ENCODE data around the gene TRIM43. TPM values are rescaled to one million over a fixed set of nuclear protein-coding genes. Genes with fewer than 3 reads are reported as not detected.
"Not testable (repeated sequence)": the region's sequence is repeated elsewhere in the genome, so short reads cannot be mapped to it uniquely, and the experiment has no call there.

Gene TRIM43
- total RNA-seq, 2 donors from 2014 or later, result 0.17 TPM; not detected in 1

DNA sequence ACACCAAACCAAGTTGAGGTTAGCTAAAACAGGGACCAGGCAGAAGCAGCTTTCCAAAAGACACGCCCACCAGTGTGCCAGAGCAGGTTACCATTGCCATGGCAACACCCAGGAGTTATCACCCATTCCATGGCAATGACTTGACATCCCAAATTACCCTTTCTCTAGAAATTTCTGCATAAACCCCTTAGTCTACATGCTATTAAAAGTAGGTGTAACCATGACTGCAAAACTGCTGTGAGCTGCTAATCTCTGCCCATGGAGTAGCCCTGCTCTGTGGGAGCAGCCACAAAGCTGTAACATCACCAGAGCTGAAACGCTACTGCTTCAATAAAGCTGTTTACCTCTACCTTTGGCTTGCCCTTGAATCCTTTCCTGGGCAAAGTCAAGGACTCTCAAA is 18.0 kb downstream of the TRIM43 start:
- ATAC-seq (replicated peaks); H3K4me1 Mint-ChIP-seq; H3K36me3 Mint-ChIP-seq (ENCODE audit: low read depth); H3K4me3 Mint-ChIP-seq; H3K27me3 Mint-ChIP-seq; H3K27ac Mint-ChIP-seq; H3K9me3 Mint-ChIP-seq: not testable (repeated sequence)

DNA sequence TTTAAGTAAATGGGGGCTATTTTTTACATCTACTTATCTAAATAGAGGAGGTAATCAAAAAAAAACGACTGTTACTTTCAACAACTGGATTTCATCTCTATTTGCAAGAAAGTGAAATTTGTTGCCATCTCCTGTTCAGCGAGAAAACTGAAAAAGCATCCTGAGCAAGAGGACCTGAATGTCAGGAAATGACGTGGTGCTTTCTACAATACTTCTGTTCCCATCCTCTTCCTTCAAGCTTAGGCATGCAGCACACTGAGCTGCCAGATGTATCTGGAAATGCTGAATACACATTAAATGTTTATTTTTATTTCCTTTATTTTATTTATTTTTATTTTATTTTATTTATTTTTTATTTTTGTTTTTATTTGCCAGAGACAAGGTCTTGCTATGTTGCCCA is 21.2 kb downstream of the TRIM43 start:
- H3K4me1 Mint-ChIP-seq; H3K36me3 Mint-ChIP-seq (ENCODE audit: low read depth); H3K9me3 Mint-ChIP-seq; H3K4me3 Mint-ChIP-seq; H3K27me3 Mint-ChIP-seq; H3K27ac Mint-ChIP-seq; ATAC-seq (replicated peaks): not testable (repeated sequence)

DNA sequence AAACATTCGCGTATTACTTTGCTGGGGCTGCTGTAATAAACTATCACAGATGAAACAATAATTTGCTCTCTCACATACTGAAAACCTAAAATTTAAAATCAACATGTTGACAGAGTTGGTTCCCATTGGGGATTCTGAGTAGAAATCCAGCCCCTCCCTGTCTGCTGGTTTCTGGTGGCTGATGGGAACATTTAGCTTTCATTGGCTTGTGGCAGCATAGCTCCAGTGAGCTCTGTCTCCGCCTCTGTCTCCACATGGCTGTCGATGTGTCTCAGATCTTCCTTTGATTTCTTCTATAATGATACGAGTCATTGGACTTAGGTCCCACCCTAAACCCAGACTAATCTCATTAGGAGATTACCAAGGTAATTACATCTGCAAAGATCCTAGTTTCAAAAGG is 30.9 kb downstream of the TRIM43 start:
- not testable (repeated sequence) for ATAC-seq (replicated peaks)

DNA sequence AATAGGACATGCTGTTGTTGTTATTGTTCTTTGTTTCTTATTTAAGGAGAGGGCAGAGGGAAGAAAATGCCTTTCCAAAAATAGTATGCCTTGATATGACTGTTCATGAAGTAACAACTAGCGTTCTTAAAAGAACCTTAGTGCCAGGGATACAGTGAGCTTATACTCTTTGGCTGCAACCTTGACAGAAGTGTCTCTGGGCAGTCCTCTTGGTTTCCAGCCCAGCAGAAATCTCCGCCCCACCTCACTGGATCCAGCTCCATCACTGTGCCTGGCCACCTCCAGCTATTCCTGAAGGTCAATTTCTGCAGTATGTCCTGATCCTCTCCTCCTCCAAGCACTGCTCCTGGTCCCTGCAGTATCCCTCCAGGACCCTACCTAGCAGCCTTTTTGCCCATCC is 39.2 kb downstream of the TRIM43 start:
- H3K27me3 Mint-ChIP-seq; H3K36me3 Mint-ChIP-seq (ENCODE audit: low read depth); ATAC-seq (replicated peaks); H3K4me1 Mint-ChIP-seq; H3K4me3 Mint-ChIP-seq; H3K27ac Mint-ChIP-seq; H3K9me3 Mint-ChIP-seq: not testable (repeated sequence)

More for the DNA sequence above, 30.9 kb downstream of the TRIM43 start:
- not testable (repeated sequence) for H3K27ac Mint-ChIP-seq; H3K9me3 Mint-ChIP-seq; H3K27me3 Mint-ChIP-seq; H3K4me3 Mint-ChIP-seq; H3K36me3 Mint-ChIP-seq (ENCODE audit: low read depth); H3K4me1 Mint-ChIP-seq

DNA sequence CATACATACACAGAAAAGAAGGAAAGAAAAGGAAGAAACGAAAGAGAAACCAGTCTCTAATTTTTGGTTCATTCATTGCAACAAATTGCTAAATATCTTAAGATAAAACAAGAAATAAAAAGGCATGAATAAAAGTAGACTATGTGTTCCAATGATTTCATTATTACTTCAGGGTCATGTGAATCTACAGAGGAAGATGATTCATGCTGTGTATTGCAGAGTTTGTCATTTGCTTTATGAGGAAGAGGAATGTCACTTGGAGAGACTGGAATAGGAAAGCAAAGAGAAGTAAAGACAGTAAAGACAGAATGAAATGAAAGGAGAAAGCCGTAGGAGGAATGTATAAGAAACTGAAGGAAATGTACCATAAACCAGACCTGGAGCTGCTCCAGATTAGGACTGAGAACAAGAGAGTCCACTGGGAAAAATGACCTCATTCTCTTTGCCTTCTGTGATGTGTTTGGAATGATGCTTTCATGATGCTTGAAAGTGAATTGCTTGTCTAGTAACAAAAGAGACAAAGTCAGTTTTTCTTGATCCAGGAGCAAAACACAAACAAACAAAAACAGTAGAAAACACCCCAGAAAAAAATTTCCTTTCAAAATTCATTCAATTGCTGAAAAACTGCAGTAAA is 41.9 kb downstream of the TRIM43 start:
- H3K4me3 Mint-ChIP-seq; H3K4me1 Mint-ChIP-seq; H3K27ac Mint-ChIP-seq; ATAC-seq (replicated peaks); H3K27me3 Mint-ChIP-seq; H3K36me3 Mint-ChIP-seq (ENCODE audit: low read depth); H3K9me3 Mint-ChIP-seq: not testable (repeated sequence)

DNA sequence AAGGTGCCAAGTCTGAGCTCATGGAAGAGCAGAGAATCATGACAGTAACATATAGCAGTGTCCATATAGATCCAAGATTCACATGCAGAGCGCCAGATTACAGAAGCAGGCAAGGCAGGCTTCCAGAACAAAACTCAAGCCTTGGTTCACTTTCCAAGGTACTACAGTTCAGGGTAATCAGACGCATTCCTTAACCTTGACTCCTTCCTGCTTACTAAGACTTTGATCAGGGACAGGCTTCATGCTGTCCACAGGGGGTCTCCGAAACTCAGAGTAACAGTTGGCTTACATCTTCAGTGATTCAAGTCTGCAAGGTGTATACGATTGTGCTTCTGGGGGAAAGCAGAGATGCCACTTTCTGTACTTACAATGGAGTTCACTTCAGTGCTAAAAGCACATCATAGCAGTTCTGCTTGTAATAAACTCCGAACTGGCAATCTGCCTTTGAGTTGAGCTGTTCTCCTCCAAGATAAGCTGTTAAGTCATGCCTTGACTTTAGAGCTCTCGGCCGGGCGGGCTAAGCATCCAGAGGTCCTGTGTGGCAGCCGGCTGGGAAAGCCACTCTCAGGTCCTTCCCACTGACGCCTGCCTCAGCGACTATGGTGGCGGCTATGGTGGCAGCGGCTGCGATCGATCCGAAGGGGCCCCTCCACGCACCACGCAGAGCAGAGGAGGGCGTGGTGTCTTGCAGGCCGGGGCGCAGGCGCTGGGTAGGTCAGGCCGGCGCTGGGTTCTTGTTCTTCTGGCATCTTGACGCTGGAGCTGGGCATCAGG is 48.9 kb downstream of the TRIM43 start:
- not testable (repeated sequence) for H3K4me1 Mint-ChIP-seq; ATAC-seq (replicated peaks); H3K9me3 Mint-ChIP-seq; H3K4me3 Mint-ChIP-seq; H3K36me3 Mint-ChIP-seq (ENCODE audit: low read depth); H3K27ac Mint-ChIP-seq; H3K27me3 Mint-ChIP-seq

DNA sequence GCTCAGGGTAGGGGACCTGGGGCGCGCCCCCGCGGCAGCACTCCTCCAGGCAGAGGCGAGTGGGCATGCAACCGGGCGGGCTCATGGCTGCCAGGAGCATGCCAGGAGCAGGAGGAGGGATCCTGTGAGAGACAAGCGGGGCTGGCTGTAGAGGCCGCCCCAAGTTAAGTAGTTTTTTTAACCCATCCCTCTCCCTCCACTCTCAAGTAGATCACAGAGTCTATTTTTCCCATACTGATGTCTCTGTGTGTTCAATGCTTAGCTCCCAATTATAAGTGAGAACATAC is 49.4 kb downstream of the TRIM43 start:
- ATAC-seq (replicated peaks), result not testable (repeated sequence)

DNA sequence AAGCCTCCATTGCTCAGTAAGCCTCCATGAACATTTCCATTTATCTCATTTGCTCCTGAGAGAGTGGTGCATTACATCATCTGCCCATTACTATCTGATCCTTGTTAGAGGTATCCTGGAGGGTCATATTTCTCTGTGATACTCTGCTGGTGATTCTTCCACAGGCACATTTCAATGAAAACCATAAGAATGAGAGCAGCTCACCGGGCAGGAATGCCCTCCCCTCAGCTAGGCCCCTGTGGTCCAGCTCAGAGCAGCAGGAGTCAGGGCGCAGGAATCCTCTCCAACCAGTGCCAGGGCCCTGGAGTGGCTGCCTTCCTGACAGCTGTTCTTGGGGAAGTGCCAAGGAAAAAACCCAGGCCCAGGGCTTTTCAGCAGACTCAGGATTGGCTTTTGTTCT is 50.0 kb downstream of the TRIM43 start:
- not testable (repeated sequence) for H3K4me3 Mint-ChIP-seq; H3K27me3 Mint-ChIP-seq; H3K9me3 Mint-ChIP-seq; H3K27ac Mint-ChIP-seq; ATAC-seq (replicated peaks); H3K36me3 Mint-ChIP-seq (ENCODE audit: low read depth); H3K4me1 Mint-ChIP-seq

More for the DNA sequence above, 49.4 kb downstream of the TRIM43 start:
- not testable (repeated sequence) for H3K36me3 Mint-ChIP-seq (ENCODE audit: low read depth); H3K4me1 Mint-ChIP-seq; H3K9me3 Mint-ChIP-seq; H3K4me3 Mint-ChIP-seq; H3K27ac Mint-ChIP-seq; H3K27me3 Mint-ChIP-seq

DNA sequence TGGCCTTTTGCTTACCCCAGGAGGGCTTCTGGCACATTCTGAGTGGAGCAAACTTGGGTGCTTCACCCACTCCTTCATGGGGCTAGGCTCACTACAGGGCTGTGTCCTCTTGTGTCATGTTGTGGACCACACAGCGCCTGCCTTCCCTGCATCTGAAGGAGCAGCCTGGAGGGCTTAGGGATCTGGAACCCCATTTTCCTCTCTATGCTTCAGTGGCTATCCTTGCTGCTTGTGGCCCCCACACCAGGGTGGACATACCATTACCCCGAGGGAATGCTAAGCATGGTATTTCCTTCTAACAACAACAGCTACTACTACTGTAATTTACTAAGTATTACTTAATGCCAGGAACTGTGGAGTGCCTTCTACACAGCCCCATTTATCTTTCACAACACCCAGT is 50.6 kb downstream of the TRIM43 start:
- not testable (repeated sequence) for H3K9me3 Mint-ChIP-seq; H3K4me1 Mint-ChIP-seq; H3K36me3 Mint-ChIP-seq (ENCODE audit: low read depth); H3K27ac Mint-ChIP-seq; ATAC-seq (replicated peaks); H3K27me3 Mint-ChIP-seq; H3K4me3 Mint-ChIP-seq

DNA sequence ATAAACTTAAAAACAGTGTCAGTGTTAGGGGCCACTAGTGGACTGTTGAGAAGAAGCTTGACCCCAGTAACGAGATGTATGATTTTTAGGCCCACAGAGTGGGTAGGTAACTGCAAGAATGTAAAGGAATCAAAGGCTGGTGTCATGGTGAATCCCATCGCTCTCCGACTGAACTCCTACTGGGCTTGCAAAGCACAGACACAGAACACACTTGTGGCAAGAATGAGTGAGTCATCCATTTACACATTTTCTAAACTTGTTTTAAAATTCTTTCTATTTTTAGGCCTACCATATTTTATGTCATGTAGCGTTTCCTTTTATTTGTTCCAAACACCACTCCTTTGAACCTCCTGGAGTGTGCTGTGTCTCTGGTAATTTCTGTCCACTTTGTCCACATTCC is 51.1 kb downstream of the TRIM43 start:
- H3K4me3 Mint-ChIP-seq; H3K27ac Mint-ChIP-seq; H3K9me3 Mint-ChIP-seq; H3K36me3 Mint-ChIP-seq (ENCODE audit: low read depth); H3K4me1 Mint-ChIP-seq; H3K27me3 Mint-ChIP-seq; ATAC-seq (replicated peaks): not testable (repeated sequence)

DNA sequence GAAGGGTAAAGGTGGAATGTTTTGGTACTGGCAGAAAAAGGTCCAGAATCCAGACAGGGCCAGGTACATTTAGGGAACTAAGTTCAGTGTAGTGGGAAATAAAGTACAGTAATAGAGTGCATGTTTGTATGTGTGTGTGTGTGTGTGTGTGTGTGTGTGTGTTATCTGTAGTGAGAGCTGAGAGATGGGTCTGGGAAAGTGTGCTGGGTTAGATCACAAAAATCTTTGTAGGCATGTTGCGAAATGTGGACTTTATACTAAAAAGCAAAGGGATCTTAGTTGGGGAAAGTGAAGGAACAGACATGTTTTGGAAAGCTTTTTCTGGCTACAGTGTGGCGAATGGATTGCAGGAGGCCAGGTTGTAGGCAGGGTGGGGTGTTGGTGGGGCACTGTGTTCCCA is 53.5 kb downstream of the TRIM43 start:
- not testable (repeated sequence) for H3K4me3 Mint-ChIP-seq; H3K9me3 Mint-ChIP-seq; H3K27me3 Mint-ChIP-seq; H3K27ac Mint-ChIP-seq; H3K4me1 Mint-ChIP-seq; ATAC-seq (replicated peaks); H3K36me3 Mint-ChIP-seq (ENCODE audit: low read depth)

DNA sequence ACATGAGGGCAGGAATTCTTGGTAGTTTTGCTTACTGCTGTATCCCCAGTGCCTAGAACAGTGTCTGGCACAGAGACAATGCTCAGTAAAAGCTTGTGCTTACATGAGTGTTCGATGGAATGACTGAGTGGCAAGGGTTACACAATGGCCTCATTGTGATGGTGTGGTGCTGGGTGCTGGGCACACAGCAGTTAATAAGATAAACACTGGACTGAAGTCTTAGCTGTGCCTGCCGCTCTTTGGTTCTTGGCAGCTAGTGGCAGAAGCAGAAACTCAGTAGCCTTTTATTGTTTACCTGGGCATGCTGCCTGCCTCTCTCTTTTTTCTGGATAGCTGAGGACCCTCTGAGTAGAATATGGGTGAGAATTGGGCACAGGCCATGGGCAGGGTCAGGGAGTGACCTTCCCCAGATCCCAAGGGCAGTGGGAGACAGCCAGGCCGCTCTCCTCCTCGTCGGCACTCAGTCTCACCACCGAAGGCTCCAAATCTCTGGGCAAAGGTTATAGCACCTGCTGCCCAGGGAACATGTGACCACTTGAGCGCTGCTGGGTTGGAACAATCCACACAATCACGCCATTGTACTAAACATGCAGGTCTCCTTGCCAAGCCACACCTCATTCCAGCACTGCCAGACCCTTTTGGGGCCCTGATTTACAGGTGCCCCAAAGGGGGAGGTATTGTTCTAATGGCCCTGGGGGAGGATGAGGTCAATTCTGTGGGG is 54.6 kb downstream of the TRIM43 start:
- not testable (repeated sequence) for H3K27ac Mint-ChIP-seq; ATAC-seq (replicated peaks); H3K4me3 Mint-ChIP-seq; H3K27me3 Mint-ChIP-seq; H3K36me3 Mint-ChIP-seq (ENCODE audit: low read depth); H3K9me3 Mint-ChIP-seq; H3K4me1 Mint-ChIP-seq

DNA sequence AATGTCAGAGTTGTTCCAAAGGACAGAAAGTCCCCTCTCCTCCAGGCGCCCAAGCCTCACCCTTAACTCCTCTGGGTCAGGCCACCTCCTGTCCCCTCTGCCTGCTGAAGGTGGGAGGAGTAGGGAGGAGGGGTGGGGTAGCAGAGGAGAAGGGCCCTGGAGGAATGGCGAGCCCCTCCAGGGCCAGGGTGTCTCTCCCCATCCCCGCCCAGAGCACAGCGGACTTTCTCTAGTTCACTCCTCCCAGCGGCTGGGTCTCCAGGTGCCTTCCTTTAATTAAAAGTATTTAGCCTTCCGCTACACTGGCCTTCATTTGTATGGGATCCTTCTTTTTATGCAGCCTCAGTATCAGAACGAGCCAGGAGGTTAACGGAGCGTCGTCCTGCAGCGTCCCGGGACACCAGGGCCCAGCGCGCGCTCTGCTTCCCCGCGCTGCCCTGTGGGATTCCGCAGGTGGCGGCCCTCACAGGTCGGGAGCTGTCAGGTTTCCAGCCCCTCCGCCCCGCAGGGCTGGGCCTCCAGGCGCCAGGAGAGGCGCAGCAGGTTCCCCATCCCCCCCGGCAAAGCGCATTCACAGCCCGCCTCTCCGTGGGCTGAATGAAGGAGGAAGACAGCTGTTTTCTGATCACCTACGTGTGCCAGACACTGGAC is 57.2 kb downstream of the TRIM43 start:
- H3K4me3 Mint-ChIP-seq; H3K9me3 Mint-ChIP-seq; H3K27ac Mint-ChIP-seq; H3K4me1 Mint-ChIP-seq; ATAC-seq (replicated peaks); H3K36me3 Mint-ChIP-seq (ENCODE audit: low read depth); H3K27me3 Mint-ChIP-seq: not testable (repeated sequence)

All from activated T-helper 17 cell treated with anti-CD3 and anti-CD28 coated beads, Interleukin-2, amount 50 U/mL, for 72 hours (primary cell).